Prostate gland (tissue), 1 donor: ENCODE measurements around the gene B3GNT5.

Experiments used
- POLR2A ChIP-seq: fragments of 450-650 bp; IDR thresholded peaks from one replicate; pipeline ENCODE4 v1.6.1; 2016; ENCODE audit warnings: antibody characterized with exemption, mild to moderate bottlenecking
- POLR2AphosphoS5 ChIP-seq: sonication (generic); formaldehyde crosslinking; IDR thresholded peaks from one replicate; pipeline ENCODE4 v1.6.1; 2017; ENCODE audit warnings: antibody characterized with exemption

GRCh38 chr3:183217548-183218332, 35.3 kb upstream of the B3GNT5 start:
- TF ChIP-seq POLR2A (no peak), POLR2AphosphoS5 (no peak)
